GM12864 (cell line): ENCODE data around the gene STUM.

Experiments used
- DNase-seq: peaks from one replicate; pipeline ENCODE4 v3.0.0-alpha.2; 2011; ENCODE audit warnings: low read depth
- H3K4me3 ChIP-seq: 2 replicates; pipeline ENCODE4 v1.5.1; 2011; ENCODE audit warnings: mild to moderate bottlenecking, low read depth, low read length, control low read depth
- TF ChIP-seq, protein P1 (sequence below): IDR thresholded peaks from 2 replicates; pipeline ENCODE4 v1.5.1; 2011; ENCODE audit warnings: low read depth, mild to moderate bottlenecking, moderate library complexity, low read length, control low read depth, inconsistent platforms; ENCODE audit errors: missing control alignments

Gene STUM

DNA sequence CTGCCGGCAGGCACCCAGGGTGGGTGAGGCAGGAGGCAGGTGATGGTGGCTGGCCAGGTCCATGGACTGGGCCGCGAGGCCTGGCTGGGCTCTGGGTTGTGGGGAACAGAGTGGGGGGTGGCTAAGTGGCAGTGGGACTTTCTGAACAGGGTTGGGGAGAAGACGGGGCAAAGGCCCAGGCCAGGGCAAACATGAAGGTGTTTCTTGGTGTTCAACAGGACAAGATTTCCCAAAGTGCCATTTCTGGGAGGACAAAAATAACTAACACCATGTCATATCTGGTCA is 26.8 kb downstream of the STUM start:
- DNase-seq: no peak
- TF ChIP-seq, protein P1, sequence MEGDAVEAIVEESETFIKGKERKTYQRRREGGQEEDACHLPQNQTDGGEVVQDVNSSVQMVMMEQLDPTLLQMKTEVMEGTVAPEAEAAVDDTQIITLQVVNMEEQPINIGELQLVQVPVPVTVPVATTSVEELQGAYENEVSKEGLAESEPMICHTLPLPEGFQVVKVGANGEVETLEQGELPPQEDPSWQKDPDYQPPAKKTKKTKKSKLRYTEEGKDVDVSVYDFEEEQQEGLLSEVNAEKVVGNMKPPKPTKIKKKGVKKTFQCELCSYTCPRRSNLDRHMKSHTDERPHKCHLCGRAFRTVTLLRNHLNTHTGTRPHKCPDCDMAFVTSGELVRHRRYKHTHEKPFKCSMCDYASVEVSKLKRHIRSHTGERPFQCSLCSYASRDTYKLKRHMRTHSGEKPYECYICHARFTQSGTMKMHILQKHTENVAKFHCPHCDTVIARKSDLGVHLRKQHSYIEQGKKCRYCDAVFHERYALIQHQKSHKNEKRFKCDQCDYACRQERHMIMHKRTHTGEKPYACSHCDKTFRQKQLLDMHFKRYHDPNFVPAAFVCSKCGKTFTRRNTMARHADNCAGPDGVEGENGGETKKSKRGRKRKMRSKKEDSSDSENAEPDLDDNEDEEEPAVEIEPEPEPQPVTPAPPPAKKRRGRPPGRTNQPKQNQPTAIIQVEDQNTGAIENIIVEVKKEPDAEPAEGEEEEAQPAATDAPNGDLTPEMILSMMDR: no peak

DNA sequence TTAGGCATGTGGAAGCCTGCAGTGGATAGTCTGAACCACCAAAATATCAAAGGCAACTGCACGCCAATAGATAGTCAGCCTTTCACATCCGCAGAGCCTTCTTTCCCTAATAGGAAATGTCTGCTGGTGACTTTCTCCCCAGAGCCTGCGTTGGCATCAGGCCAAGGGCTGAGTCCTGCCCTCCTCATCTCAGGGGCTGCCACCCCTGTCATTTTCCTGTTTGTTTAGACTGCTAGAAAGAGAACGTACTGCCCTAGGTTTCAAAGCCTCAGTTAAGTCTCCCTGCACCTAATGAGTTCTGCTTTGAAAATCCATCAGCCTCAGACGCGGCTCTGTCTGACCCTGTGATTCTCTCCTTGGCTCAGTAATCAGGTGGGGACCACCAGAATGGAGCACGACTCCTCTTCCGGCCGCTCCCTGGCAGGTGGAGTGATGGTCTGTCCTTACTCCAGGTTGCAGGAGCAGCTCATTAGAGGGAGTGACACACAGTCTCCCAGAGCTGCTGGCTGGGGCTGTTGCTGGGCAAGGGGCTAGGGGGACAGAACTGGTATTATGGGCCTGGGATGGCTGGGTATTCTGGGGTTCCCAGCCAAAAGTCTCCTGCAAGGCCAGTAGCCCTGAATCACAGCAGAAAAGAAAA is 27.3 kb downstream of the STUM start:
- TF ChIP-seq, protein P1: no peak
- DNase-seq: no peak
- no peak overlapping the region for H3K4me3 ChIP-seq

More for the DNA sequence above, 26.8 kb downstream of the STUM start:
- no peak overlapping the region for H3K4me3 ChIP-seq

DNA sequence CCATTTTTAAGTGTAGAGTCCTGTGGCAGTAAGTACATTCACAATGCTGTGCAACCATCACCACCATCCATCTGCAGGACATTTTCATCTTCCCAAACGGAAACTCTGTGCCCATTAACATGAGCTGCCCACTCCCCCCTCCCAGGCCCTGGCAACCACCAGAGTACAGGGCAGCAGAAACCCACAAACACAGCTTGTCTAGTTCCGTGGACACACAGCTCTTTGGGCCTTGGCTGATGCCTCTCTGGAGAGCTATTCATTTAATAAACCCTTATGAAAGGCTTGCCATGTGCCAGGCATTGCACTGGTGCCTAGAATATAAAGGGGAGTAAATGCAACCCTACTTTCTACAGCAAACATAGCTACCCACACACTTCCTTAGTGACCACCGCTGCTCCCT is 28.0 kb downstream of the STUM start:
- TF ChIP-seq, protein P1: no peak
- no peak for DNase-seq
- H3K4me3 ChIP-seq: no peak overlapping the region

DNA sequence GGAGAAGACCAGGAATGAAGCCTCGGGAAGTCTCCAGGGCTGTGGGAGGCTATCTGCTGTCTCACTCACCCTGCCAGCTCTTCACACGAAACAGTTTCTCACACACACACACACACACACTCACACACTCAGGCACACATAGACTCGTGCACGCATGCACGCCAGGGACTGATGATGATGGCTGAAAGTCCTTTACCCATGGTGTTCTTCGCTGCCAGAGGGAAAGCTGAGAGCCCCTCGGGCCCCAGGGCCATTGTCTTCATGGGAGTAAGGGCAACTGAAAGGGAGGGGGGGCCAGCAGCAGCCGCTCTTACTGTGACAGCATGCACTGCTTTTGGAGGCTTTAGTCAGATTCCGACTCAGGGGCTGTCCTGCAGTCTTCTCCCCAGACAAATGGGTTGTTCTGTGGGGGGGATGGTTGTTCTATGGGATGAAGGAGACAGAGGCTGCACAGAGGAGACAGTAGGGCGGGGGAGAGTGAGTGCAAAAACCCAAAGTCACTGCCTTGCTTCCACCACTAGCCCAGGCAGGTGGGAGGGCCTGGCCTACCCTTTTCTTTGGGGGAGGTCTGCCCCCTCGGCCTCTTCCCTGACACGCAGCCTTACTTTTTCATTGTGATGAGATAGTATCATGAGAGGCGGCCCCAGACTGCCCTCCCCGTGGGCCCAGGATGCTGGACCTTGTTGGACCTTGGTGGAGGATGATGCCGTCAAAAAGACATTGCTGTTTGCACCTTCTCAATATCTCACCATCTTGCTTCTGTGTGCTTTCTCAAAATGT is 29.0 kb downstream of the STUM start:
- TF ChIP-seq, protein P1: no peak
- H3K4me3 ChIP-seq: no peak overlapping the region
- DNase-seq: no peak

DNA sequence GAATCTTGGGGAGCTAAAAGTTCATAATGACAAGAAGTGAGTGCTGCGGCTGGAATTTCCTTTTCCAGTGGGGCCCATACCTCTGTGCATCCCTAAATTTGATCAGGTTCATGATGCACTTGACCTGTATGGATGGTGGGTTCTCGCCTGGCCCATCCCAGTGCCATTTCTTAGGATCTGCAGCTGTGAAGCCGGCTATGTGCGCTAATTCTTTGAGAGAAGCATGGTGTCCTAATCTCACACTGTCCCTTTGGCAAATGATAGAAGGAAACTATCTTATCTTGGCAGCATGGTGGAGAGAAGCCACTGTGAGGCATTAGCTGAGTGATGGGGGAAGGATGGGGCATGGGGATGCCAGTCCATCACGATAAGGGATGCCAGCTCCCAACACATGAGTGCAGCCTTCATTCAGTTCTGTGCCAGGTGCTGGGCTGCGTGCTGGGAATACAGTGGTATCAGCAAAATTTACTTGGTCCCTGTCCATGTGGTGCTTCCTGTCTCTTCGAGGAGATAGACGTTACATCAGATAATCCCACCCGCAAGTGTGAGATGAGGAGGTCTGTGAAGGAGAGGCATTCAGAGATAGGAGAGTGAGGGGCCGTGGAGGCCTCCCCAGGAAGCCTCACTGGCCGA is 30.5 kb downstream of the STUM start:
- TF ChIP-seq, protein P1: no peak
- no peak overlapping the region for H3K4me3 ChIP-seq
- no peak for DNase-seq

DNA sequence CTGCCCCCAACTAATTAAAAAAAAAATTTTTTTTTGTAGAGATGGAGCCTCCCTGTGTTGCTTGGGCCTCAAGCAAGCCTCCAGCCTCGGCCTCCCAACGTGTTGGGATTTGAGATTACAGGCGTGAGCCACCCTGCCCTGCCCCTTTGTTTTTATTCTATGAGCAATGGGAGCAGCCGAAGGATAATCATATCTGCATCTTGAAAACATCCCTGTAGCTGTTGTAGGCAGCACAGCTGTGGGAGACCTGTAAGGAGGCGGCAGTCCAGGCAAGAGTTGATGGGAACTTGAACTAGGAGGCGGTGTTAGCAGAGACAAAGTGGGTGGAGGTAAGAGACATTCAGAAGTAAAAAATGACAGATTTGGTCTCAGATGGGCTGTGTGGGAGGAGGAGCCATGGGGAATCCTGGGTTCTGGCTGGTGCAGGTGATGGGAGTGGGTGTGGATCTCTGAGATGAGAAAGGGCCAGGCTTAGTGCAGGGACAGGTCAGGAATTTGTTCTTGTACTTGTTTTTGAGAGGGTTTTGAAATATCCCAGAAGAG is 31.3 kb downstream of the STUM start:
- TF ChIP-seq, protein P1: no peak
- no peak overlapping the region for H3K4me3 ChIP-seq
- DNase-seq: no peak
